Astrocyte (in vitro differentiated cells and primary cell): ENCODE results near the gene HNRNPUL1.

Experiments used
- EZH2 ChIP-seq: IDR thresholded peaks from 2 replicates; pipeline ENCODE4 v1.6.1; 2012; ENCODE audit warnings: mild to moderate bottlenecking, low read length, inconsistent platforms; ENCODE audit not compliant: insufficient read depth
- TF ChIP-seq, protein P1 (sequence below): IDR thresholded peaks from 2 replicates; pipeline ENCODE4 v1.5.1; 2011; ENCODE audit warnings: low read depth, mild to moderate bottlenecking, inconsistent platforms, low read length, moderate library complexity; ENCODE audit not compliant: insufficient read depth

DNA sequence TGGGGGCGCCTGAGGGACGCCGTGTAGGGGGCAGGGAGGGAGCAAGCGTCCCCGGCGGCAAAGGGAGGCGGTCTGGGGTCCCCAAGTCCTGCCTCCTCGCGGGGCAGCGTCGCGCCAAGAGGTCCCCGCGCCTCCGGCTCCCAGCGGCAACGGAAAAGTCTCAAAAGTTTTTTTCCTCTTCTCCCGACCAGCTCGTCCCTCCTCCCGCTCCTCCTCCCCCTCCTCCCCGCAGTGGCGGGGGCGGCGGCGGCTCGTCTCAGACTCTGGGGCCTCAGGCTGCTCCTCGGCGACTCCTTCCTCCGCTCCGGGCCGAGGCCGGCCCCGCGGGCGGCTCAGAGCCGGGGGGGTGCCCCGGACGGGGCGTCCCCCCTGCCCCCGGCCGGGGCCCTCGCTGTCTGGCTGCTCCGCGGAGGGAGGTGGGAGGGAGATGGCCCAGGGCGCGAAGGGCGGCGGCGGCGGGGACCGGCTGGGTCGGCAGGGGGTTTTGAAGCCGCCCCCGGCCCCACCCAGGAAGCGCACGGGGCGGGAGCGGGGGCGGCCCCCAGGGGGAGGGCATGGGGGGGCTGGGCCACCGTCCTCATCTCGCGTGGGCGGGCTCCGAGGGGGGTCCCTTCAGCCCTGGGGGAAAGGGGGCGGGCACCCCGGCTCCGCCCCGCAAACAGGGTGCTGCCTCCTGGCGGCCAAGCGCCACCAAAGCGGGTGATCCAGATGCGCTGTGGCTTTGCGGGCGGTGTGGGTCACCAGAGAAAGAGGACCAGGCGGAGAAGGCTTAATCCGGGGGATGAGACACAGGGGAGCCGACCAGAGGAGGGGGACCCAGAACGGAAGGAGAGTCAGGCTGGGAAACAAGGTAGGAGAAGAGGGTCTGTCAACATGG lies 89.5 kb downstream of the HNRNPUL1 start, which contains the start of gene TGFB1:
- TF ChIP-seq, protein P1, sequence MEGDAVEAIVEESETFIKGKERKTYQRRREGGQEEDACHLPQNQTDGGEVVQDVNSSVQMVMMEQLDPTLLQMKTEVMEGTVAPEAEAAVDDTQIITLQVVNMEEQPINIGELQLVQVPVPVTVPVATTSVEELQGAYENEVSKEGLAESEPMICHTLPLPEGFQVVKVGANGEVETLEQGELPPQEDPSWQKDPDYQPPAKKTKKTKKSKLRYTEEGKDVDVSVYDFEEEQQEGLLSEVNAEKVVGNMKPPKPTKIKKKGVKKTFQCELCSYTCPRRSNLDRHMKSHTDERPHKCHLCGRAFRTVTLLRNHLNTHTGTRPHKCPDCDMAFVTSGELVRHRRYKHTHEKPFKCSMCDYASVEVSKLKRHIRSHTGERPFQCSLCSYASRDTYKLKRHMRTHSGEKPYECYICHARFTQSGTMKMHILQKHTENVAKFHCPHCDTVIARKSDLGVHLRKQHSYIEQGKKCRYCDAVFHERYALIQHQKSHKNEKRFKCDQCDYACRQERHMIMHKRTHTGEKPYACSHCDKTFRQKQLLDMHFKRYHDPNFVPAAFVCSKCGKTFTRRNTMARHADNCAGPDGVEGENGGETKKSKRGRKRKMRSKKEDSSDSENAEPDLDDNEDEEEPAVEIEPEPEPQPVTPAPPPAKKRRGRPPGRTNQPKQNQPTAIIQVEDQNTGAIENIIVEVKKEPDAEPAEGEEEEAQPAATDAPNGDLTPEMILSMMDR, result peak; percentile 54
- no peak for TF ChIP-seq EZH2
